Measurements from ENCODE around the gene IL5RA.

GRCh38 chr3:3110299-3110630, at the start of gene IL5RA:
- TF ChIP-seq CTCF (IDR thresholded peaks at IDR 0.05) = no peak
- no peak for TF ChIP-seq POLR2AphosphoS5 (IDR thresholded peaks at IDR 0.05)
- TF ChIP-seq POLR2A (IDR thresholded peaks at IDR 0.05) = no peak

Data from sigmoid colon (tissue), 4 donors.